Mesodermal cell (in vitro differentiated cells): ENCODE data around the gene LMF2.

Experiments used
- H3K27ac ChIP-seq: 2 replicates; pipeline ENCODE4 v1.7.0; 2013; ENCODE audit warnings: mild to moderate bottlenecking, low read depth, low read length, moderate library complexity; ENCODE audit not compliant: severe bottlenecking
- H3K36me3 ChIP-seq: 2 replicates; pipeline ENCODE4 v1.7.1; 2013; ENCODE audit warnings: mild to moderate bottlenecking, low read length, moderate library complexity; ENCODE audit not compliant: control insufficient read depth, insufficient read depth
- H3K4me1 ChIP-seq: one replicate; pipeline ENCODE4 v1.7.1; 2013; ENCODE audit warnings: mild to moderate bottlenecking, low read length; ENCODE audit not compliant: insufficient read depth, control insufficient read depth, poor library complexity, severe bottlenecking
- H3K4me3 ChIP-seq: 2 replicates; pipeline ENCODE4 v1.7.0; 2013; ENCODE audit warnings: low read length, control low read depth, mild to moderate bottlenecking; ENCODE audit not compliant: insufficient read depth, poor library complexity, severe bottlenecking; ENCODE audit errors: extremely low read depth
- H3K9me3 ChIP-seq: 2 replicates; pipeline ENCODE4 v1.7.1; 2013; ENCODE audit warnings: mild to moderate bottlenecking, low read length, moderate library complexity; ENCODE audit not compliant: control insufficient read depth
- WGBS, 2 experiments: methylation state at CpG; one replicate each; pipeline ENCODE4 v1.1.5; 2013; ENCODE audit warnings: missing lambda C conversion rate in 2 of 2; ENCODE audit not compliant: insufficient coverage in 2 of 2; 5-methylcytosine and 5-hydroxymethylcytosine counted together

LMF2 gene

DNA sequence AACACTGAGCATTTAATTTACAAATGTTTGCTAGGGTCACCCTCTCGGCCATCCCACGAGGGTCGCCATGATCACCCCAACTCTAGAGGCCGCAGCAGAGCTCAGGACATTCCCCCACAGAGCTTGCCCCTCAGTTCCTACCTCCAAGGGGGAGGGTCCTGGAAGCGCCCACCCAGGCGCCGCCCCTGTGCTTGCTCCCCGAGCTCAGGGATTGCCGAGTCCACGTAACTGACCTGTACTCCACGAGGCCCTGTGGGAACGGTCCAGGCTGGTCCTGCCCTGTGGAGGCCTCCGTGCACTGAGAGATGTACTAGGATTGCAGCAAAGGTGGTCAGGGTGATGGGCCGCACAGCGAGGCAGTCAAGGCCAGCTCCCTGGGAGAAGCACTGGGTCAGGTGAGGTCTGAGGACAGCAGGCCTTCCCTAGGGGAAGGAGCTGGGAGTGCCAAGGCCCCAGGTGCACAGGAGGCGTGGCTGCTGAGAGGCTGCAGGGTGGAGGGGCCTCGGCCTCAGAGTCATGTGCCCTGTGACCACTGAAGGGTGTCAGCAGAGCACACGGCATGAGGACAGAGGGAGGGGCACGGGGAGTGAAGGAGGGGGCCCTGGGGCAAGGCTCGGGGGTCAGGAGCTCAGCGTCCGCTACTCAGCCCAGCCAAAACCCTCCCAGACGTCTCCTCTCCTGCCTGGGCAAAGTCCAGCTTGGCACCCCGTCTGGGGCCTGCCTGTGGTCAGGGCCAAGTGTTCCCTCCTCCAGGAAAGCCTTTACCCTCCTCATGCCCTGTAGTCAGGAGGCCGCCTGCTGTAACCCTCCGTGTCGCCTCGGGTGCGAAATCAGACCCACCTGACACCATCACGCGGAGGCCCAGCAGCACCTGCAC lies 23.3 kb downstream of the LMF2 start:
- Histone ChIP-seq H3K36me3 (no peaks in the 10 kb centered on the region), H3K27ac (no peak overlapping the region), H3K4me1 (peaks cover 9% of the 10 kb centered on the region), H3K9me3 (no peaks in the 10 kb centered on the region), H3K4me3 (no peak overlapping the region)
- WGBS, 2 experiments: 85 to 90% methylated on average over 30 to 31 of the region's 31 CpGs

DNA sequence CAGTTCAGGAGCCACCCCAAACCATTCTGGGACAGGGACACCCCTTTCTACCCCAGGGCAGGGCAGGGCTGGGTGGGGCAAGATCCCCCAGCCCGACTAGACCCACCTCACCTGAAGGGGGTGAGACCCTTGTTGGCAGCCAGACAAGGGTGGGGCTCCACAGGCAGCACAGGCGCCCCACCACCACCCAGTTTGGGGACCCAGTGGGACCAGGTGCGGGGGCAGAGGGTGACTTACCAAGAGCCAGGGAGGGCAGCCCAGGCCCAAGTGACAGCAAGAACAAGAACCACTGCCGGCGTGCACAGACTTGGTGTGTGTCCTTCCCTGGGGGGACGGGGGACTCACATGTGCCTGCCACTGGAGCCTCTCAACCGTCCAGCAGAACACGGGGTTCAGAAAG lies 23.9 kb downstream of the LMF2 start:
- Histone ChIP-seq H3K27ac (no peak overlapping the region), H3K4me1 (peaks cover 9% of the 10 kb centered on the region), H3K36me3 (no peaks in the 10 kb centered on the region), H3K9me3 (no peaks in the 10 kb centered on the region), H3K4me3 (no peak overlapping the region)
- WGBS, 2 experiments: 95 to 96% methylated on average over 7 to 8 of the region's 8 CpGs

DNA sequence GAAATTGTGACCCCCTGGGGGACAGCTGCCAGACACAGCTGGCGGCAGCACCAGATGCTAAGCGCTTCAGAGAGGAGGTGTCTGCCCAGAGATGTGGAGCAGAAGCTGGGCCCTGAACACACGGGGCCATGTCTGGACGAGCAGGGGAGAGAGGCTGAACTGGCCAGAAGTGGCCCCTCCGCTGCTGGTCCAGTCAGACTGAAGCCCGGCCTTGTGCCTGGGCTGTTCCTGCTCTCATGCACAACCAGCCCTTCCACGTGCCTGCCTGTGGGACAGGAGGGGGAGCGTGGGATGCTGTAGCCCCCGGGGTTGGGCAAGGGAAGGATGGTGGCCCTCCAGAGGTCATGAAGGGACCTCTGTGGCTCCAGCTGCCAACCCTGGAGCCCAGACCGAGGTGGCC lies 24.4 kb downstream of the LMF2 start:
- Histone ChIP-seq H3K9me3 (no peaks in the 10 kb centered on the region), H3K4me1 (peaks cover 9% of the 10 kb centered on the region), H3K4me3 (no peak overlapping the region), H3K36me3 (no peaks in the 10 kb centered on the region), H3K27ac (no peak overlapping the region)
- 87 to 91% methylated on average over 7 to 8 of the region's 10 CpGs for WGBS, 2 experiments

DNA sequence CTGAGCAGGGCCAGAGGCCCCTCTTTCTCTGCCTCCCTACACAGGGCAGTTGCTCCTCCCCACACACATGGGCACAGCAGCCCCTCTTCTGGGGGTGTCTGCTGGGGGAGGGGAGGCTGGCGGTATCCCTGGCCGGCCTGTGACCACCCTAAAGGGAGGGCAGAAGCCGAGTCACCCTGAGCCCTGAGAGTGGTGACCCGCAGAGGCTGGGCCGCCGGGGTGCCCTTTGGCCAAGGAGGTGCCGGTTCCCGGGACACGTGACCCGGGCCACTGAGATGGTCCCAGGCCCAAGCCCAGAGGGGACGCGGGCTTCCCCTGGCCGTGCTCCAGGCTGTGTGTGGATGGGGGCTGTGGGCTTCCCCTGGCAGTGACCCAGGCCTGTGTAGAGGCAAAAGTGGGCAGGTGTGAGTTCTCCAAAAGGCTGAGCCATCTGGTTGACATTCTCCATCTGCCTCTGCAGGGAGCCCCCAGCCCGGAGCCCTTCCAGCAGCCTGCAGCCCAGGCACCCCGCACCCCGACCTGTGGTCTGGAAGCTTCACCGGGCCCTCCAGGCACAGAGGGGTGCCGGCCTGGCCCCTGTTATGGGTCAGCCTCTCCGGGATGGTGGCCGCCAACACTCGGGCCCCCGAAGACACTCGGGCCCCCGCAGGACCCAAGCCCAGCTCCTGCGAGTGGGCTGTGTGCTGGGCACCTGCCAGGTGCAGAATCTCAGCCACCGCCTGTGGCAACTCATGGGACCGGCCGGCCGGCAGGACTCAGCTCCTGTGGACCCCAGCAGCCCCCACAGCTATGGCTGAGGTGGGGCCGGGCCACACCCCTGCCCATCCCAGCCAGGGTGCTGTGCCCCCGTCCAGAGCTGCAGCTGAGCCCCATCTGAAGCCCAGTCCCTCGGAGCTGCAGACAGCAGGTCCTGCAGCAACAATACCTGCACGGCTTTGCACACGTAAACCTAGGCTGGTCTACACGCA lies 25.1 kb downstream of the LMF2 start:
- Histone ChIP-seq H3K27ac (no peak overlapping the region), H3K4me1 (peaks cover 9% of the 10 kb centered on the region), H3K36me3 (no peaks in the 10 kb centered on the region), H3K9me3 (no peaks in the 10 kb centered on the region), H3K4me3 (peak overlapping the region; percentile 52)
- WGBS, 2 experiments: 79 to 86% methylated on average over 28 to 35 of the region's 35 CpGs

DNA sequence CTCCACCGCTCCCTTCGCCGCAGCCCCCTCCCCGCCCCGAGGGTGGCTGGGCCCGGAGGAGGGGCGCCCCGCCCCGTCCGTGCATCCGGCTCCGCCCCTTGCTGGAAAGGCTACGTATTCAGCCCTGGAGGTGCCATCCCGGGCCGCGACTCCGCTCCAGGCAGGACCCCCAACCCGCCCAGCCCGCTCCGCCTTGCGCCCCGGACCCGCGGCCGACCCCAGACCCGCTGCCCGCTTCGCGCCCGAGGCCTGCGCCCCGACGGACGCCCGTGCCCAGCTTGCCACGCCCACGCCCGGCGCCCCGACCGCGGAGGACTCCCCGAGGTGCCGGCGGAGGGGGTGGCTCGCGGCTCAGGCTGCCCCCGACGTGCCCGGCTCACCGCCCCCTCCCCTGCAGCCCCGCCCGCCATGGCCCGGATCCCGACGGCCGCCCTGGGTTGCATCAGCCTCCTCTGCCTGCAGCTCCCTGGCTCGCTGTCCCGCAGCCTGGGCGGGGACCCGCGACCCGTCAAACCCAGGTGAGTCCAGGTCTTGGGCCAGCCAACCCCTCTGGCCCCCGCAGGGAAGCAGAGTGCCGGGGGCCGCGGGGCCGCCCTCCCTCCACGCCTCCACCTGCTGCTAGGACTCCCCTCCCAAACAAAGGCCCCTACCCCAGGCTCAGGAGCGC lies 25.9 kb downstream of the LMF2 start, which contains the start of gene ADM2:
Gene ADM2, plus strand, starts transcription at position 104 of the 667 bp plus-strand sequence. Its CDS starts 305 bp downstream, at position 409.
- Histone ChIP-seq H3K36me3 (no peaks in the 10 kb centered on the region), H3K9me3 (no peaks in the 10 kb centered on the region), H3K4me1 (peaks cover 3% of the 10 kb centered on the region), H3K27ac (no peak within 1 kb of the TSS), H3K4me3 (peak within 1 kb of the TSS; percentile 52)
- WGBS, 2 experiments: 5 to 6% methylated on average over 24 to 57 of the region's 70 CpGs

DNA sequence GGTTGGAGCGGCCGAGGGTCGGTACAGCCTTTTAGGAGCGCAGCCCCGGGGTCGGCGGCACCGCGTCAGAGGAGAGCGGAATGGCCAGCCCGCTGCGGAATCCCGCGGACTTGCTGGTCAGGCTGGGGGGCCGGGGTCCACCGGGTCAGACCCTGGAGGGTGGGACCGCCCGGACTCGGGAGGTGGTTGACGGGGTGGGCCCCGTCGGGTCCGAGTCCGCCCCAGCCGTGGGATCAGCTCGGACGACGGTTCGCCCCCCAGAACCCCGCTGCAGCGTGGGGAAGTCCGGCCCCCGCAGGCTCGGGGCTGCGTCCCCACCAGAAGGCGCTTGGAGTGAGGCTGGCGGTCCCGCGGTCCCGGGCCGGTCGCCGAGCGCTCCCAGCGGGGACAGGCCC lies 26.5 kb downstream of the LMF2 start:
- H3K27ac ChIP-seq: no peak overlapping the region
- no peaks in the 10 kb centered on the region for H3K36me3 ChIP-seq
- H3K4me1 ChIP-seq: no peaks in the 10 kb centered on the region
- 11 to 12% methylated on average over 23 to 35 of the region's 45 CpGs for WGBS, 2 experiments
- H3K4me3 ChIP-seq: peak overlapping the region; percentile 52
- no peaks in the 10 kb centered on the region for H3K9me3 ChIP-seq

DNA sequence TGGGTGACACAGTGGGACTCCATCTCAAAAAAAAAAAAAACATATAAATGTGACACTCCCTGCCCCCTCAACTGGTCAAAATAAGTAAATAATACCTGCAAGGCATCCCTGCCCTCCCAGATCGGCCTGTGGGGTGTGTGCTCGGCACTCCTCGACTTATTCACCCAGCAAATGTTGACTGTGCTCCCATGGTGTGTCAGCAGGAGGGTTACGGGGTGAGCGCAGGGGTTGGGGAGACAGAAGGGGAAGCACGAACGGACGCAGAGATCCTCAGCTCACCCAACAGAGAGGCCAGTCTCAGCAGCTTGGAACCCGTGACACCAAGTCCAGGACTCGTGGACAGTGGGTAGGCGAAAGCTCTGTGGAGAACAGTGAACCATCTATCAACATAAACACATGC lies 27.8 kb downstream of the LMF2 start:
- WGBS, 2 experiments: 82% methylated on average over 8 to 11 of the region's 11 CpGs
- H3K36me3 ChIP-seq: no peaks in the 10 kb centered on the region
- no peak overlapping the region for H3K27ac ChIP-seq

DNA sequence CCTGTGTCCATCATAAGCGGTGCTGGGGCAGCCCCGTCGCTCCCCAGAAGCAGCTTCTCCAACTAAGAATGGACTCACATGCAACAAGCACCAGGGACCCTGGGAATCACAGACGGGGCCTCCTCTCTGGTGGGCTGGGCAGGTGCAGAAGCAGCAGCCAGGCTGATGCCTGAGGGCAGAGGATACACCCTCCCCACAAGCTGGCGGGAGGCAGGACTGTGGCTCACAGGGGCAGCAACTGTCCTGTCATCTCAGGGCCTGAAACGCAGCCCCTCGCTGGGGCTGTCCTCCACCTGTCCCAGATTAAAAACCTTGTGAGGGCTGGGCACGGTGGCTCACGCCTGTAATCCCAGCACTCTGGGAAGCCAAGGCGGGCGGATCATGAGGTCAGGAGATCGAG lies 29.6 kb downstream of the LMF2 start:
- Histone ChIP-seq H3K27ac (no peak overlapping the region), H3K36me3 (peaks cover 5% of the 10 kb centered on the region), H3K4me1 (peaks cover 8% of the 10 kb centered on the region), H3K4me3 (no peak overlapping the region), H3K9me3 (no peaks in the 10 kb centered on the region)
- 91 to 95% methylated on average over 8 to 9 of the region's 12 CpGs for WGBS, 2 experiments

More for the DNA sequence above, 27.8 kb downstream of the LMF2 start:
- no peaks in the 10 kb centered on the region for H3K9me3 ChIP-seq
- H3K4me3 ChIP-seq: no peak overlapping the region
- peaks cover 5% of the 10 kb centered on the region for H3K4me1 ChIP-seq

DNA sequence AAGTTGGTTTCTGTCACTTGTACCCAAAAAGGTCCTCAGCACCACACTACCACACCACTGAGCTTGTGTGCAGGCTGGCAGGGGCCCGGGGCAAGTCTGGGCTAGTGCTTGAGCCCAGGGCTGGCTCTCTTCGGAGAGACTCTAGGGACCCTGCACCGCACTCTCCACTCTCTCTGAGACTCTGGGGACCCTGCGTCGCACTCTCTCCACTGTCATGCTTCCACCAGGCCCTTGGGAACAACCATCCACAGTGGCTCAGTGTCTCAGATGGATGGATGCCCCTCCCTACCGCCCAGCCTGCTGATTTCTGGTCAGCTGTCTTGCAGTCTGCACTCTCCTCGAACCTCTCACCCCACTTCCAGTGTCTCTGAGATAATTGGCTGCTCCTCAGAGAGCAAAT lies 30.6 kb downstream of the LMF2 start:
- Histone ChIP-seq H3K4me1 (peaks cover 10% of the 10 kb centered on the region), H3K4me3 (no peak overlapping the region), H3K36me3 (peaks cover 10% of the 10 kb centered on the region), H3K9me3 (no peaks in the 10 kb centered on the region), H3K27ac (no peak overlapping the region)
- WGBS, 2 experiments: 75 to 92% methylated on average over 6 of the region's 7 CpGs

DNA sequence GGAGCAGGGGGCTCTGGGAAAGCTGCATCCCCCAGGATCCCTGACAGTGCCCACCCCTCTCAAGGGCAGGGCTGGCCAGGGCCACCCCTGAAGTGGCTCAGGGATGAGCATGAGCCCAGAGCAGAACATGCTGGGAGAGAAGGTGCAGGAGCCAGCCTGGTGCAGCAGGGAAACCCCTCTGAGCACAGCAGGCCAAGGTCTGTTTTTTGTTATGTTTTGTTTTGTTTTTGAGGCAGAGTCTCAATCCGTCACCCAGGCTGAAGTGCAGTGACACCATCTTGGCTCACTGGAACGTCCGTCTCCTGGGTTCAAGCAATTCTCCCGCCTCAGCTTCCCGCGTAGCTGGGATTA lies 31.9 kb downstream of the LMF2 start:
- WGBS, 2 experiments: 86 to 95% methylated on average over 6 of the region's 6 CpGs

More for the DNA sequence above, 31.9 kb downstream of the LMF2 start:
- peaks cover 15% of the 10 kb centered on the region for H3K4me1 ChIP-seq
- H3K36me3 ChIP-seq: peaks cover 10% of the 10 kb centered on the region
- no peaks in the 10 kb centered on the region for H3K9me3 ChIP-seq
- H3K4me3 ChIP-seq: peak overlapping the region; percentile 67
- no peak overlapping the region for H3K27ac ChIP-seq
